A673 (cell line): ENCODE data around the gene RER1. TPM values are rescaled to one million over a fixed set of nuclear protein-coding genes. Genes with fewer than 3 reads are reported as not detected.

ENCODE experiments used
- BruUV-seq: library from RNA; stranded (reverse); fragments of 400-500 nt; replicated peaks from 2 replicates; lab custom pipeline; 2021; lab: Mats Ljungman, UMichigan
- CTCF ChIA-PET: fragments of 300-600 bp; sonication (Branson Sonifier 250); formaldehyde crosslinking; loops from one replicate; lab custom pipeline; 2022; ENCODE audit warnings: antibody characterized with exemption; lab: Charles Lee
- POLR2A ChIA-PET: fragments of 300-600 bp; sonication (Branson Sonifier 250); formaldehyde crosslinking; loops from one replicate; lab custom pipeline; 2022; ENCODE audit warnings: antibody characterized with exemption; ENCODE audit not compliant: low non-redundant PET; lab: Charles Lee
- DNase-seq: peaks from one replicate; pipeline ENCODE4 v3.0.0-alpha.2; 2015; ENCODE audit warnings: low spot score
- H3K27ac ChIP-seq: fragments of 200-600 bp; sonication (generic); 2 replicates; pipeline ENCODE4 v1.5.1; 2016; ENCODE audit warnings: mixed run types, low read depth, mild to moderate bottlenecking, mixed read lengths, antibody characterized with exemption, low read length; ENCODE audit not compliant: poor library complexity, severe bottlenecking
- H3K27me3 ChIP-seq: fragments of 200-600 bp; sonication (generic); replicated peaks from 2 replicates; pipeline ENCODE4 v1.6.1; 2017; ENCODE audit warnings: mixed run types, low read depth, mild to moderate bottlenecking, mixed read lengths, antibody characterized with exemption, low read length; ENCODE audit not compliant: insufficient read depth, poor library complexity
- H3K36me3 ChIP-seq: fragments of 200-600 bp; sonication (generic); 2 replicates; pipeline ENCODE4 v1.6.1; 2016; ENCODE audit warnings: mixed run types, mild to moderate bottlenecking, mixed read lengths, antibody characterized with exemption, low read length; ENCODE audit not compliant: insufficient read depth, poor library complexity, severe bottlenecking
- H3K4me1 ChIP-seq: fragments of 200-600 bp; sonication (generic); 2 replicates; pipeline ENCODE4 v1.6.1; 2017; ENCODE audit warnings: mixed run types, mild to moderate bottlenecking, mixed read lengths, antibody characterized with exemption, low read length; ENCODE audit not compliant: insufficient read depth, poor library complexity, severe bottlenecking
- H3K4me3 ChIP-seq: fragments of 200-600 bp; sonication (generic); 2 replicates; pipeline ENCODE4 v1.5.1; 2016; ENCODE audit warnings: low read depth, mixed run types, mild to moderate bottlenecking, mixed read lengths, low read length; ENCODE audit not compliant: poor library complexity, severe bottlenecking
- H3K9me3 ChIP-seq: fragments of 200-600 bp; sonication (generic); 2 replicates; pipeline ENCODE4 v1.6.1; 2016; ENCODE audit warnings: mixed run types, low read depth, mild to moderate bottlenecking, mixed read lengths, antibody characterized with exemption, low read length; ENCODE audit not compliant: poor library complexity, severe bottlenecking
- EZH2 ChIP-seq: fragments of 200-600 bp; sonication (generic); IDR thresholded peaks from 2 replicates; pipeline ENCODE4 v1.6.1; 2017; ENCODE audit warnings: borderline replicate concordance, low read depth, mild to moderate bottlenecking, mixed read lengths, antibody characterized with exemption, low read length; ENCODE audit not compliant: poor library complexity, severe bottlenecking
- intact Hi-C: fragments of 100-400 bp; cut with micrococcal nuclease; formaldehyde crosslinking; loops from one replicate; pipeline ENCODE4 v1.10.0; 2022; ENCODE audit not compliant: unreplicated experiment
- total RNA-seq: library from RNA; stranded (reverse); gene quantifications from 2 replicates; pipeline ENCODE4 v1.2.3, GENCODE V29; 2021
- TF ChIP-seq, protein P1 (sequence below): fragments of 300-800, 200-600 bp; sonication (generic); conservative IDR thresholded peaks from 2 replicates; pipeline ENCODE4 v1.5.1; 2017; ENCODE audit warnings: low read depth, mild to moderate bottlenecking, antibody characterized with exemption, low read length, moderate library complexity, mixed read lengths

RER1 gene
- total RNA-seq, 1 experiment from 2014 or later, result 154 TPM

DNA sequence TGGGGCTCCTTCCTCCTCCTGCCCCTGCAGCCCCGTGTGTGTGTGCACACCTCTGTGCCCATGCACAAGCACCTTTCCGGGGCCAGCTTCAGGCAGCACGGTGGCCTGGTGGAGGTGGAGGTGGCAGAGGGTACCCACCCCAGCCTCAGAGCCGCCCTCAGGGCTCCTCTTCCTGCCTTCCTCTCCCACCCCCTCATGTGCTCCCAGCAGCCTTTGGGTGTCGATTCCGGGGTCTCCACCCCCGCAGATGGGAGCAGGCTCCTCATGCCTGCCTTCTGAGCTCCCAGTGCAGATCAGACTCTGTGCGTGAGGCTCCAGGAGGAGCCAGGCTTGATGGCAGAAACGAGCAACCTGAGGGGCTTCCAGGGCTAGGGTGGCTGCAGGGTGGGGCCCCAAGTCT, 55.2 kb downstream of the RER1 start:
- TF ChIP-seq, protein P1, sequence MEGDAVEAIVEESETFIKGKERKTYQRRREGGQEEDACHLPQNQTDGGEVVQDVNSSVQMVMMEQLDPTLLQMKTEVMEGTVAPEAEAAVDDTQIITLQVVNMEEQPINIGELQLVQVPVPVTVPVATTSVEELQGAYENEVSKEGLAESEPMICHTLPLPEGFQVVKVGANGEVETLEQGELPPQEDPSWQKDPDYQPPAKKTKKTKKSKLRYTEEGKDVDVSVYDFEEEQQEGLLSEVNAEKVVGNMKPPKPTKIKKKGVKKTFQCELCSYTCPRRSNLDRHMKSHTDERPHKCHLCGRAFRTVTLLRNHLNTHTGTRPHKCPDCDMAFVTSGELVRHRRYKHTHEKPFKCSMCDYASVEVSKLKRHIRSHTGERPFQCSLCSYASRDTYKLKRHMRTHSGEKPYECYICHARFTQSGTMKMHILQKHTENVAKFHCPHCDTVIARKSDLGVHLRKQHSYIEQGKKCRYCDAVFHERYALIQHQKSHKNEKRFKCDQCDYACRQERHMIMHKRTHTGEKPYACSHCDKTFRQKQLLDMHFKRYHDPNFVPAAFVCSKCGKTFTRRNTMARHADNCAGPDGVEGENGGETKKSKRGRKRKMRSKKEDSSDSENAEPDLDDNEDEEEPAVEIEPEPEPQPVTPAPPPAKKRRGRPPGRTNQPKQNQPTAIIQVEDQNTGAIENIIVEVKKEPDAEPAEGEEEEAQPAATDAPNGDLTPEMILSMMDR, result no peak
- TF ChIP-seq EZH2, result no peak
- Histone ChIP-seq H3K27me3 (peaks cover 51% of the 10 kb centered on the region), H3K9me3 (no peaks in the 10 kb centered on the region), H3K4me1 (peaks cover 18% of the 10 kb centered on the region), H3K4me3 (no peak overlapping the region), H3K27ac (no peak overlapping the region), H3K36me3 (no peaks in the 10 kb centered on the region)
- intact Hi-C loops, result no loop called here
- ChIA-PET POLR2A (no interaction called here), CTCF (no interaction called here)
- no peak for DNase-seq
- no TSS peak for BruUV-seq

DNA sequence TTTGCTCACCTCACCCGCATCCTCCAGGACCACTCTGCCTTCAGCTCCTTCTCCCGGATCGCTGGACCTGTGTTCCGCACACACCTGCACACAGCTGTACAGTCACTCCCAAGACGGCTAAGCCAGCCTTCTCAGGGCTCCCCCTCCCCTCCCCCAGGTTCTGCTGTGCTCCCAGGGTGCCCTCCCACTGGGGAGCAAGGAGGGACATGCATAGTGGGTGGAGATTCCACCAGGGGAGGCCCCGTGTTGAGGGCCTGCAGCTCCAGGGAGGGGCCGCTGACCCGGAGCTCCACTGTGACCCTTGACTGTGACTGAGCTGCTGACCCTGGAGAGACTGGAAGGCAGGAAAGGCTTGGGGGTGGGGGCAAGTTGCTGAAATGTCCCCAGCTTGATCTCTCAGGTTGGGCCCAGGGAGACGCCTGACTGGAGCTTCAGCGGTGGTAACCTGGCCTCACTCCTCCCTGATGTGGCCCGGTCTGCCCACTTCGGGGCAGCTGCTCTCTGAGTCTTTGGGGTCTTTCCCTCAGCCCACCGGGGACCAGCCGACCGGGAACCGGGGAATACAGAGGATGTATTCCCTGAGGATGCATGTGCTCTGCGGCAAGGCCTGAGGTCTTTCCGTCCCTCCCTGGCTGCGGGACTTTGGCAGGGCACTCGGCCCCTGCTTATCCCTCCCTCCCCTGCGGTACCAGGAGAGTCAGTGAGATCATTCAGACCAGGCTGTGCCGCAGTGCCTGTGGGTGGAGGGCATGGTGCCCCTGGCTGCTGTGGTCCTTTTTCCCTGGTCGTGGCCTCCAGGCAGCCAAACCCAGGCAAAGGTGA, 55.8 kb downstream of the RER1 start:
- POLR2A ChIA-PET, result no interaction called here
- intact Hi-C loops, result no loop called here
- H3K4me1 ChIP-seq, result peaks cover 18% of the 10 kb centered on the region
- no peak overlapping the region for H3K4me3 ChIP-seq
- no peaks in the 10 kb centered on the region for H3K9me3 ChIP-seq
- no peak for TF ChIP-seq EZH2
- TF ChIP-seq, protein P1, result no peak
- DNase-seq, result no peak
- no peaks in the 10 kb centered on the region for H3K36me3 ChIP-seq
- H3K27me3 ChIP-seq, result peaks cover 44% of the 10 kb centered on the region
- no peak overlapping the region for H3K27ac ChIP-seq
- CTCF ChIA-PET, result no interaction called here
- BruUV-seq, result no TSS peak

DNA sequence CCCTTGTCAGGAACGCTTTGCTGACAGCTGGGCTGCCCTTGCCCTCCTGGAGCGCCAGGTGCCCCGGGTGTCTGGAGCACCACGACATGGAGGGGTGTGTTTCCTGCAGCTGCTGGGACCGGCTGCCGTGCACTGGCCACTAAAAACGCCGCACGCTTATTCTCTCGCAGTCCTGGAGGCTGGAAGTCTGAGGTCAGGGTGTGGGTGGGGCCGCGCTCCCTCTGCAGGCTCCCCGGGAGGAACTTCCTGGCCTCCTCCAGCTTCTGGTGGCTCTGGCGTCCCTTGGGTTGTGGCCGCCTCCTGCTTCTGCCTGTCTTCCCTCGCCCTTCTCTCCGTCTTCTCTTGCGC, 56.4 kb downstream of the RER1 start:
- Histone ChIP-seq H3K27me3 (peaks cover 39% of the 10 kb centered on the region), H3K4me3 (no peak overlapping the region), H3K36me3 (no peaks in the 10 kb centered on the region), H3K27ac (no peak overlapping the region), H3K9me3 (no peaks in the 10 kb centered on the region), H3K4me1 (peaks cover 16% of the 10 kb centered on the region)
- intact Hi-C loops, result no loop called here
- TF ChIP-seq EZH2, result no peak
- TF ChIP-seq, protein P1, result no peak
- POLR2A ChIA-PET, result no interaction called here
- CTCF ChIA-PET, result no interaction called here
- no peak for DNase-seq
- BruUV-seq, result no TSS peak
